A549 treated with AZD9567 at 1 μM for 4 hours (cell line): ENCODE data around the gene TINAGL1. TPM values are rescaled to one million over a fixed set of nuclear protein-coding genes. Genes with fewer than 3 reads are reported as not detected.

Experiments
- total RNA-seq: library from RNA; stranded (reverse); fragments of 200-300 nt; extraction: Qiagen RNA extraction; gene quantifications from 5 replicates; pipeline ENCODE4 v1.2.3, GENCODE V29; 2022; ENCODE audit not compliant: insufficient read depth

The TINAGL1 gene, protein sequence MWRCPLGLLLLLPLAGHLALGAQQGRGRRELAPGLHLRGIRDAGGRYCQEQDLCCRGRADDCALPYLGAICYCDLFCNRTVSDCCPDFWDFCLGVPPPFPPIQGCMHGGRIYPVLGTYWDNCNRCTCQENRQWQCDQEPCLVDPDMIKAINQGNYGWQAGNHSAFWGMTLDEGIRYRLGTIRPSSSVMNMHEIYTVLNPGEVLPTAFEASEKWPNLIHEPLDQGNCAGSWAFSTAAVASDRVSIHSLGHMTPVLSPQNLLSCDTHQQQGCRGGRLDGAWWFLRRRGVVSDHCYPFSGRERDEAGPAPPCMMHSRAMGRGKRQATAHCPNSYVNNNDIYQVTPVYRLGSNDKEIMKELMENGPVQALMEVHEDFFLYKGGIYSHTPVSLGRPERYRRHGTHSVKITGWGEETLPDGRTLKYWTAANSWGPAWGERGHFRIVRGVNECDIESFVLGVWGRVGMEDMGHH
- total RNA-seq = 0.27 to 0.53 TPM (median 0.44 TPM) in 4 of 5 replicates, not detected in the other

DNA sequence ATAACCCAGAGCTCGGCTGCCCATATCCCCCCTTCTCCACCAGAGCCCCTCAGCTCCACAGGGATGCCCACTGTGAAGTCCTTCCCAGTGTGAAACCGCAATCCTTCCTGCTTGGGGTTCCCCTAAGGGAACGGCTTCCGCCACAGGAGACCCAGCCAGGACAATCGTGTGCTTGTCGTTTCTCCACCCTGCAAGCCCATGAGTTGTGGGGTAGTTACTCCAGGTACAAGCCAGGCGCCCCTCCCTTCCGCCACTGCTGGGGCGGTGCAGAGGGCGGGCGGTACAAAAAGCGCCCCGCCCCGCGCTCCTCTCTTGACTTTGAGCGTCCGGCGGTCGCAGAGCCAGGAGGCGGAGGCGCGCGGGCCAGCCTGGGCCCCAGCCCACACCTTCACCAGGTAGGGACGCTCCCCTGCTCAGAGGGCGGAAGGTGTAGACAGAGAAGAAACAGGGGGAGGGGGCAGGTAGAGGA lies at the start of gene TINAGL1:
TSS of gene TINAGL1 (plus strand) at position 315 of the 469 bp plus-strand sequence. CDS start 634 bp downstream, outside the sequence.

DNA sequence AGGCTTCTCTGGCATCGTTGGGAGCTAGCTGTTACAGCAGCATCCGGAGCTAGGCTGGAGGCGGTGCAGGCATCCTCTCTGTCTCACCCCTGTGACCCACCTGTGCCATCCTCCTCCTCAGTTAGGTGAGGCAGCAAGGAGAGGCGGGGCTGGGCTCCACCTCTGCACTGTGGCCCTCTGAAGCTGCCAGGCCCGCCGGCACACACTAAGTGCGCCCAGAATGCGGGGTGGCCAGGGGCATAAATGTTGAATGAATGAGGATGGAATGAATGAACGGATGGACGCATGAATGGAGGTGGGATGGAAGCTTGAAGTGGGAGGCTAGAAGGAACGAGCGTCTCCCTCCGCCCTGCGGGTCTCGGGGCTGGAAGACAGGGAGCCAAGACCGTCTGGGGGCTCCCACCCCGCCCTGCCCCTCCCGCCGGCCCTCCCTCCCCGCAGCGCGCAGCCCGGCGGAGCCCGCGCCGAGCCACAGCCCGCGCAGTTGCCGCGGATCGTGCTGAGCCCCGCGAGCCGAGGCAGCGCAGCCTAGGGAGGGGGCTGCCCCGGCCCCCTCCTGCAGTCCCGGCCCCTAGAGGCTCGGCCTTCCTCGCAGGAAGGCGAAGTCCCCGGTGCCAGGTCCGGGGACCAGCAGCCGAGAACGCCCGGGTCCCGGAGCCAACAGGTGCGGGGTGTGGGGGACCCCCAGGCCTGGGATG lies 41.1 kb downstream of the TINAGL1 start, which contains the start of gene HCRTR1:
TSS of gene HCRTR1 (plus strand) at position 472 of the 698 bp plus-strand sequence. CDS start 1,504 bp downstream, outside the sequence.

Other genes with a start within 250 kb of the TINAGL1 start
- gene FABP3, start 203.4 kb upstream of the TINAGL1 start, total RNA-seq = not detected in 5 replicates
- gene SERINC2, start 163.3 kb upstream of the TINAGL1 start, total RNA-seq = 16.1 to 33.7 TPM (median 26.4 TPM) in 5 replicates
- not detected in 5 replicates for gene HCRTR1, start 41.2 kb downstream of the TINAGL1 start, total RNA-seq
- gene PEF1, start 68.4 kb downstream of the TINAGL1 start, total RNA-seq = 31.3 to 45.7 TPM (median 41.4 TPM) in 5 replicates
- gene COL16A1, start 127.5 kb downstream of the TINAGL1 start, total RNA-seq = 3.3 to 4.7 TPM (median 3.7 TPM) in 4 of 5 replicates, not detected in the other
- gene ADGRB2, start 187.8 kb downstream of the TINAGL1 start, total RNA-seq = 2.6 to 5.7 TPM (median 5.0 TPM) in 5 replicates
- 0.94 to 4.0 TPM (median 3.5 TPM) in 5 replicates for gene SPOCD1, start 239.5 kb downstream of the TINAGL1 start, total RNA-seq